ENCODE results near the gene EIF2D. TPM values are rescaled to one million over a fixed set of nuclear protein-coding genes. Genes with fewer than 3 reads are reported as not detected.

Gene EIF2D
- total and polyA plus RNA-seq, 9 of the 15 experiments (the other 6 are each of a cell fraction or from before 2014, with no cell fraction given): 81.1 to 138 (median 93.9) TPM

- TF ChIP-seq YY1 (IDR thresholded peaks at IDR 0.05; ENCODE audit: borderline replicate concordance in 1 of 3, control insufficient read depth in 1 of 3, extremely low read depth in 1 of 3, insufficient read depth in 3 of 3, insufficient read length in 1 of 3, insufficient replicate concordance in 2 of 3, low read depth in 1 of 3, low read length in 2 of 3): peak in 2 of 3 experiments; percentile 21 to 38
- no peak for TF ChIP-seq BRCA1 (IDR thresholded peaks at IDR 0.05)
- TF ChIP-seq BRCA1 (CRISPR knock-in tag; IDR thresholded peaks at IDR 0.05): no peak
- TF ChIP-seq CBX3 (IDR thresholded peaks at IDR 0.05; ENCODE audit: borderline replicate concordance in 1 of 2, low read length in 2 of 2): peak in 1 of 2 experiments; percentile 60; a peak in 1 of 3 replicates
- peak; percentile 71; the same call in 1 of the 2 replicates for TF ChIP-seq HDGF (IDR thresholded peaks at IDR 0.05)
- TF ChIP-seq ZFP36 (IDR thresholded peaks at IDR 0.05; ENCODE audit: low read depth, low read length, partially characterized antibody): peak; percentile 9
- TF ChIP-seq ESRRB (CRISPR knock-in tag; IDR thresholded peaks at IDR 0.05; ENCODE audit: borderline replicate concordance): no peak
- TF ChIP-seq DMBX1 (CRISPR knock-in tag; IDR thresholded peaks at IDR 0.05; ENCODE audit: borderline replicate concordance): 0 out of 2 replicates have a peak, but pooled peaks have one; percentile 56
- TF ChIP-seq MAZ (CRISPR knock-in tag; conservative IDR thresholded peaks at IDR 0.05 in 1 of 2, IDR thresholded peaks at IDR 0.05 in 1 of 2): peak; percentile 53 to 71; a peak in 2 of 4 replicates
- peak; percentile 59 for TF ChIP-seq CTCFL (IDR thresholded peaks at IDR 0.05; ENCODE audit: borderline replicate concordance, insufficient read depth, low read depth, low read length, poor library complexity, severe bottlenecking)
- no peak for TF ChIP-seq NONO (IDR thresholded peaks at IDR 0.05; ENCODE audit: low read depth in 2 of 2, low read length in 1 of 2)
- TF ChIP-seq ZFP30 (CRISPR knock-in tag; IDR thresholded peaks at IDR 0.05; ENCODE audit: borderline replicate concordance): no peak
- TF ChIP-seq CBX1 (IDR thresholded peaks at IDR 0.05; ENCODE audit: low read depth): peak; percentile 47; the same call in 1 of the 2 replicates
- no peak for TF ChIP-seq COPS2 (conservative IDR thresholded peaks at IDR 0.05)
- 0 out of 2 replicates have a peak, but pooled peaks have one; percentile 29 for TF ChIP-seq GTF2F1 (IDR thresholded peaks at IDR 0.05; ENCODE audit: low read depth, low read length)
- TF ChIP-seq KLF16 (IDR thresholded peaks at IDR 0.05): peak; percentile 55
- TF ChIP-seq ZNF668 (CRISPR knock-in tag; IDR thresholded peaks at IDR 0.05): no peak; the same call in 1 of the 2 replicates
- peak in 1 of 2 experiments; percentile 27; a peak in 1 of 4 replicates for TF ChIP-seq FOXA3 (CRISPR knock-in tag; conservative IDR thresholded peaks at IDR 0.05 in 1 of 2, IDR thresholded peaks at IDR 0.05 in 1 of 2)
- TF ChIP-seq NBN (IDR thresholded peaks at IDR 0.05; ENCODE audit: low read depth): peak; percentile 83
- 0 out of 2 replicates have a peak, but pooled peaks have one; percentile 58 for TF ChIP-seq MYNN (IDR thresholded peaks at IDR 0.05)
- no peak for TF ChIP-seq MYNN (CRISPR knock-in tag; IDR thresholded peaks at IDR 0.05)
- 0 out of 2 replicates have a peak, but pooled peaks have one; percentile 33 for TF ChIP-seq XRCC5 (IDR thresholded peaks at IDR 0.05; ENCODE audit: low read depth, low read length)
- TF ChIP-seq CREM (IDR thresholded peaks at IDR 0.05; ENCODE audit: low read depth): 0 out of 2 replicates have a peak, but pooled peaks have one; percentile 22
- peak; percentile 15; the same call in 1 of the 2 replicates for TF ChIP-seq NFIC (IDR thresholded peaks at IDR 0.05)
- TF ChIP-seq SRF (CRISPR knock-in tag; IDR thresholded peaks at IDR 0.05): peak in 1 of 2 experiments; percentile 2; a peak in 1 of 4 replicates
- TF ChIP-seq SMAD4 (CRISPR knock-in tag; conservative IDR thresholded peaks at IDR 0.05): peak; percentile 47; the same call in 1 of the 2 replicates
- 0 out of 2 replicates have a peak, but pooled peaks have one; percentile 14 for TF ChIP-seq CHCHD3 (CRISPR knock-in tag; IDR thresholded peaks at IDR 0.05)
Observed at GRCh38 chr1:206658264-206658980, 46.2 kb upstream of the EIF2D start (continued).
